Transverse colon (tissue), 4 donors: ENCODE data around the gene CDKN1C. TPM values are rescaled to one million over a fixed set of nuclear protein-coding genes. Genes with fewer than 3 reads are reported as not detected.

Source experiments
- DNase-seq: peaks from one replicate; pipeline ENCODE4 v3.0.0-alpha.2; 2019
- H3K27ac ChIP-seq, 4 donors: fragments of 200-600 bp; sonication (generic); 2 replicates each; pipeline ENCODE4 v1.5.1; 2016 to 2018; ENCODE audit warnings: inconsistent platforms in 4 of 4
- H3K27me3 ChIP-seq: fragments of 200-600 bp; sonication (generic); 2 replicates; pipeline ENCODE4 v1.5.1; 2017; ENCODE audit warnings: inconsistent platforms
- H3K36me3 ChIP-seq, 4 donors: fragments of 200-600 bp; sonication (generic); 2 replicates each; pipeline ENCODE4 v1.5.1; 2017 to 2019; ENCODE audit warnings: inconsistent platforms in 4 of 4
- H3K4me1 ChIP-seq, 4 donors: fragments of 200-600 bp; sonication (generic); 2 replicates each; pipeline ENCODE4 v1.5.1; 2017 to 2020; ENCODE audit warnings: inconsistent platforms in 4 of 4
- H3K4me3 ChIP-seq, 4 donors: fragments of 200-600 bp; sonication (generic); 1 replicate in 1 of 4; 2 replicates in 3 of 4; pipeline versions ENCODE4 v1.5.1 to v1.6.1; 2017 to 2019; ENCODE audit warnings: inconsistent platforms in 4 of 4
- H3K9me3 ChIP-seq, 2 donors: fragments of 200-600 bp; sonication (generic); 2 replicates each; pipeline ENCODE4 v1.5.1; 2017 to 2019; ENCODE audit warnings: inconsistent platforms in 2 of 2
- CTCF ChIP-seq, 5 experiments: fragments of 200-600 bp in 3 of 5; fragments of 450-650 bp in 2 of 5; sonication (generic) in 3 of 5; IDR thresholded peaks; 1 replicate in 2 of 5; 2 replicates in 3 of 5; pipeline ENCODE4 v1.5.1; 2016 to 2017; ENCODE audit warnings: antibody characterized with exemption in 5 of 5, inconsistent platforms in 3 of 5, mild to moderate bottlenecking in 2 of 5, moderate library complexity in 1 of 5
- EP300 ChIP-seq: sonication (generic); formaldehyde crosslinking; IDR thresholded peaks from one replicate; pipeline ENCODE4 v1.6.1; 2017; ENCODE audit warnings: antibody characterized with exemption, low read depth
- POLR2A ChIP-seq: fragments of 450-650 bp; IDR thresholded peaks from one replicate; pipeline ENCODE4 v1.6.1; 2016; ENCODE audit warnings: antibody characterized with exemption, mild to moderate bottlenecking, moderate library complexity
- POLR2AphosphoS5 ChIP-seq, 3 donors: sonication (generic); formaldehyde crosslinking; IDR thresholded peaks; one replicate each; pipeline ENCODE4 v1.6.1; 2016; ENCODE audit warnings: antibody characterized with exemption in 3 of 3
- WGBS, 2 donors: methylation state at CpG; one replicate each; pipeline ENCODE4 v1.1.5; 2018; ENCODE audit warnings: low coverage in 1 of 2; 5-methylcytosine and 5-hydroxymethylcytosine counted together
- in situ Hi-C, 4 donors: fragments of 200-750 bp; cut with MboI; loops; one replicate each; pipeline versions ENCODE4 v1.15.0 to v1.15.1; 2017; ENCODE audit warnings: low sequenced_read_pairs in 3 of 4, low pct_ligation_motif_present in 1 of 4, low pct_unique_long_range_greater_than_20kb in 1 of 4
- intact Hi-C: fragments of 100-400 bp; cut with DNase I; formaldehyde crosslinking; loops from one replicate; pipeline ENCODE4 v1.15.1; 2023; ENCODE audit warnings: low total_unique reads
- total RNA-seq, 4 donors: library from RNA; depleted of rRNA; stranded (reverse); fragments of >200 nt; gene quantifications; one replicate each; pipeline ENCODE4 v1.1.0, GENCODE V29; 2016

The CDKN1C gene
- total RNA-seq, 4 donors from 2014 or later, result 12.4 to 40.0 (median 27.7) TPM

DNA sequence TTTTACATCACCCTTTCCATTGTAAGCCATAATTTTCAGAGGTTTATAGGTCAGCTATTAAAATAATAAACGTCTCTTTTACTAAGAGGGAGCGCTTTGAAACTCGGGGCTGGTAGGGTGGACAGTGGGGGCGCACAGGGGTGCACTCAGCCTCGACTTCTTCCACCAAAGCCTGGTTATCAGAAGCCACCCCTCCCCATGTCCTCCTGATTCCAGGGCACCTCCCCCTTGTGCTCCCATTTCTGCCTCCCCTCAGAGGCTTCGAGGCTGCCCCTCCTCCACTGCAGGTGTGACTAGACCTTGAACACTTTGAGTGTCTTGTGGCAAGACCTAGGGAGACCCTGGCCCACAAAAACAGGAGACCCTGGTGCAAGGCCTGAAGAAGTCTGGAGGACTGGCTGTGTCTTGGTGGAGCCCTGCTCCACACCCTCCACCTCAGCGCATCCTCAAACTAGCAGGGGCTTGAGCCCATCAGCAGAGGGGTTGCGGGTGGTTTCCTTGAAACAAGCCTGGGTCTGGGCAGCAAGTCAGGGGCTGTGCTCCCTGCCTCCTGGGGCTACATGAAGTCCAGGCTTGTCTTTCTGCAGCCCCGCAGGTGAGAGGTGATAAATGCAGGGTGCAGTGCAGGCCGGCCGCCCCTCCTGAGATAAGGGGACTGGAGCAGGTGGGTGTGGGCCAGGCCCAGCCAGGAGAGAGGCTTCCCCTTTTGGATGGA is 3.0 kb downstream of the CDKN1C start:
- 67% methylated on average over 8 of the region's 11 CpGs; no CpG with 5 or more reads in 1 of the 2 donors for WGBS, 2 donors
- no peaks in the 10 kb centered on the region for H3K36me3 ChIP-seq
- peak overlapping the region in 1 of 4 donors; percentile 9 for H3K27ac ChIP-seq
- intact Hi-C loops, result loop anchor here (5.0 to 10.0 kb wide), 2 partner anchors 108 to 565 kb away; no protein-coding TSS in a partner anchor
- peaks cover 6 to 29% (median 25%) of the 10 kb centered on the region in 4 donors for H3K4me1 ChIP-seq
- no peak for DNase-seq
- no peaks in the 10 kb centered on the region for H3K9me3 ChIP-seq
- H3K27me3 ChIP-seq, result peaks cover 17% of the 10 kb centered on the region
- H3K4me3 ChIP-seq, result peak overlapping the region in 1 of 4 donors; percentile 65
- in situ Hi-C loops, result loop anchor here in 2 of 4 donors (25.0 kb wide), 2 partner anchors 445 to 570 kb away; partner anchors contain the start of genes C11orf21 (in 1 of the 2), KCNQ1 (in 1 of the 2), TRPM5 (in 1 of the 2) and TSPAN32 (in 1 of the 2)
- TF ChIP-seq CTCF (IDR thresholded peaks at IDR 0.05) (no peak), POLR2A (no peak), POLR2AphosphoS5 (IDR thresholded peaks at IDR 0.05) (no peak), EP300 (no peak)

DNA sequence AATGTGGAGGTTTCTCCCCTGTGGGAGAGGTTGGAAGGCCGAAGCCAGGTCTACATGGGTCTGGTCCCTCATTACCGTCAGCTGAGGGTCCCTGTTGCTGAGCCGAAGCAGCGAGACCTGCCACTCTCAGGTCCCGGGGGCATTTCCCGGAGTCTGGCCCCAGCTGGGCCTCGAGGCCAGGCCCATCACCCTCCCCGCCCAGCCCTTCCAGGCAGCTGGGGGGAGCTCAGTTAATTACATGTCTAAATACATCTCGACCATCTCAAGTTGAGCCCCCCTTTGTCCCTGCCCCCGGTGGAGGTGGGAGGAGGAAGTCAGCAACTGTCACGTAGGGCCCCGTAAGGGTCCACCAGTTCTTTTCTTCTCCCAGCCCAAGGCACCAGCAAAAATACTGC is 3.6 kb downstream of the CDKN1C start:
- no peak for TF ChIP-seq CTCF (IDR thresholded peaks at IDR 0.05)
- TF ChIP-seq POLR2AphosphoS5 (IDR thresholded peaks at IDR 0.05), result no peak
- TF ChIP-seq EP300, result no peak
- TF ChIP-seq POLR2A, result no peak
- Histone ChIP-seq H3K9me3 (no peaks in the 10 kb centered on the region), H3K36me3 (no peaks in the 10 kb centered on the region), H3K4me1 (peaks cover 6 to 29% (median 25%) of the 10 kb centered on the region in 4 donors), H3K27ac (no peak overlapping the region), H3K27me3 (peaks cover 17% of the 10 kb centered on the region), H3K4me3 (no peak overlapping the region)
- intact Hi-C loops (loop anchor here (5.0 to 10.0 kb wide), 2 partner anchors 107 to 565 kb away; no protein-coding TSS in a partner anchor), in situ Hi-C loops (loop anchor here in 2 of 4 donors (25.0 kb wide), 2 partner anchors 445 to 570 kb away; partner anchors contain the start of genes C11orf21 (in 1 of the 2), KCNQ1 (in 1 of the 2), TRPM5 (in 1 of the 2) and TSPAN32 (in 1 of the 2))
- 50 to 59% methylated on average over 2 to 12 of the region's 12 CpGs for WGBS, 2 donors
- no peak for DNase-seq

DNA sequence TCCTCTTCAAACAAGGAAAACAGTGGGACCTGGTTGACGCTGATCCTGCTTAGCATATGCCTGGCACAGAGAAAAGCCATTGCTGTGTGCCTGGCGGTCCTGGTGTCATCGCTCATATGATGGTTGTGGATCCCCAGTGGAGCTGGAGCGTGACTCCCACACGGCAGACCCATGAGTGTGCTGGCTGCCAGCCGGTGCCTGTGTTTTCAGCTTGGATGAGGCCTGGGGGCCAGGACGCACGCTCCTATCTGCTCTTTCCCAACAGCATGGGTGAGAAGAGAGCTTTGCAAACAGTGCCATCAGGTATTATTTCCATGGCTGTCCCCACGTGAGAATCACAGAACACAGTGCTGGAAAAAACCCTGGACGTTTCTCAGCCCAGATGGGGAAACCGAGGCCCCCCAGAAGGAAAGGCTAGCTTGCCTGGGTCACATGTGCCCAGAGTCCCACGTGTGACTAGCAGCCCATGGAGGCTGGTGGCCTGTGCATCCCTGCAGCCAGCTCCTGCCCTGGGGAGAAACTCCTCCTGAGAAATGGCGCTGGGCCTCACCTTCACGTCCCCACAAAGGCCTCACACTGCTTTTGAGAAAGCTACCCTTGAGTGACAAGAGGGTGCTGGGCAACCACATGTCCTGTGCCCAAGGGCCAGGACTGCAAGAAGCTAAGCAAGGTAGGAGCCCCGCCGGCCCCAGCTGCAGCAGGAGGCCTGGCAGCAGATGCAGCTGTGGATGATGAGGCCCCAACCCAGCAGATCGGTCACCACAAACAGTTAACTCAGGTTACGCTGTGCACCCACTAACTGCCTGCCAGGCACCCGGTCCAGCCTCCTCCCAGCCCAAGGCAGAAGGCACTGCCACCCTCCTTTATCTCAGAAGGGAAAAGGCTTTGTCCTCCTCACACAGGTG is 4.2 kb downstream of the CDKN1C start:
- no peak for TF ChIP-seq POLR2A
- TF ChIP-seq EP300, result no peak
- no peak for TF ChIP-seq POLR2AphosphoS5 (IDR thresholded peaks at IDR 0.05)
- TF ChIP-seq CTCF (IDR thresholded peaks at IDR 0.05), result no peak
- intact Hi-C loops, result loop anchor here (5.0 to 10.0 kb wide), 2 partner anchors 107 to 564 kb away; no protein-coding TSS in a partner anchor
- 89 to 93% methylated on average over 3 to 17 of the region's 19 CpGs for WGBS, 2 donors
- no peak overlapping the region for H3K27ac ChIP-seq
- H3K4me1 ChIP-seq, result peaks cover under 1 to 25% (median 19%) of the 10 kb centered on the region in 4 donors
- no peak overlapping the region for H3K4me3 ChIP-seq
- in situ Hi-C loops, result loop anchor here in 2 of 4 donors (25.0 kb wide), 2 partner anchors 444 to 569 kb away; partner anchors contain the start of genes C11orf21 (in 1 of the 2), KCNQ1 (in 1 of the 2), TRPM5 (in 1 of the 2) and TSPAN32 (in 1 of the 2)
- DNase-seq, result no peak
- no peaks in the 10 kb centered on the region for H3K9me3 ChIP-seq
- no peaks in the 10 kb centered on the region for H3K36me3 ChIP-seq
- peaks cover 17% of the 10 kb centered on the region for H3K27me3 ChIP-seq
